ENCODE results near the gene NKX2-1.

Gene NKX2-1

GRCh38 chr14:36517242-36518030 is 2.6 kb downstream of the NKX2-1 start:
- no peak for DNase-seq

GRCh38 chr14:36516719-36517241 is 3.3 kb downstream of the NKX2-1 start:
- no peak for DNase-seq

GRCh38 chr14:36515896-36516718 is 3.9 kb downstream of the NKX2-1 start:
- DNase-seq = no peak

GRCh38 chr14:36515105-36515593 is 4.9 kb downstream of the NKX2-1 start:
- no peak for DNase-seq

GRCh38 chr14:36514278-36515104 is 5.5 kb downstream of the NKX2-1 start:
- DNase-seq = no peak

- no peak for DNase-seq
Observed at GRCh38 chr14:36513451-36514277, 6.4 kb downstream of the NKX2-1 start.

- no peak for DNase-seq
Observed at GRCh38 chr14:36513012-36513420, 7.0 kb downstream of the NKX2-1 start.

- DNase-seq = no peak
Observed at GRCh38 chr14:36512585-36513003, 7.4 kb downstream of the NKX2-1 start.

- no peak for DNase-seq
Observed at GRCh38 chr14:36511981-36512584, 7.9 kb downstream of the NKX2-1 start.

- DNase-seq = no peak
Observed at GRCh38 chr14:36510874-36511273, 9.2 kb downstream of the NKX2-1 start.

GRCh38 chr14:36510078-36510799 is 9.8 kb downstream of the NKX2-1 start:
- no peak for DNase-seq

- DNase-seq = no peak
Observed at GRCh38 chr14:36509069-36509917, 10.7 kb downstream of the NKX2-1 start.

GRCh38 chr14:36508418-36509068 is 11.5 kb downstream of the NKX2-1 start:
- DNase-seq = no peak

GRCh38 chr14:36507847-36508417 is 12.1 kb downstream of the NKX2-1 start:
- no peak for DNase-seq

- no peak for DNase-seq
Observed at GRCh38 chr14:36506732-36507614, 13.1 kb downstream of the NKX2-1 start.

- DNase-seq = no peak
Observed at GRCh38 chr14:36505892-36506731, 13.9 kb downstream of the NKX2-1 start.

Measured in amniotic stem cell (primary cell).